WTC11 (cell line): ENCODE data around the gene JCAD.

Experiments used
- MAX ChIP-seq: sonication (generic); formaldehyde crosslinking; IDR thresholded peaks from 2 replicates; pipeline ENCODE4 v1.8.0; 2022; ENCODE audit warnings: mild to moderate bottlenecking, missing genetic modification reagents
- TF ChIP-seq, protein P1 (sequence below): fragments of 200-600 bp; IDR thresholded peaks from 2 replicates; pipeline ENCODE4 v1.8.0; 2022; ENCODE audit warnings: antibody characterized with exemption

DNA sequence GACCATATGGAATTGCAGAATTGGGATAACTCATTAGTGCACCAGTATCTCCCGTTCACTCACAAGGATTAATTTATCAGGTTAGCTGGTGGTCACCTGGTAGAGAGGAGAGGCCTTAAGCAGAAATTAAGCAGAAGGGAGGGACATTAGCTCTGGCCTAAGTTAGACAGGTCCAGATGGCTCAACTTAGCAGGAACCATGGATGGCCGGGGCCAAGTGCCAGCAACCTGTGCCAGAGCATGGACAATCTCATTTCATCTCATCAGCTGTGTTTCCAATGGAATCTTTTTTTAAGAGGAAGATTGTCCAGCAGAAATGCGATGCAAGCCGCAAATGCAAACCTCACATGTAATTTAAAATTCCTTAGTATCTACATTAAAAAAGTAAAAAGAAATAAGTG, 82.2 kb downstream of the JCAD start:
- TF ChIP-seq, protein P1, sequence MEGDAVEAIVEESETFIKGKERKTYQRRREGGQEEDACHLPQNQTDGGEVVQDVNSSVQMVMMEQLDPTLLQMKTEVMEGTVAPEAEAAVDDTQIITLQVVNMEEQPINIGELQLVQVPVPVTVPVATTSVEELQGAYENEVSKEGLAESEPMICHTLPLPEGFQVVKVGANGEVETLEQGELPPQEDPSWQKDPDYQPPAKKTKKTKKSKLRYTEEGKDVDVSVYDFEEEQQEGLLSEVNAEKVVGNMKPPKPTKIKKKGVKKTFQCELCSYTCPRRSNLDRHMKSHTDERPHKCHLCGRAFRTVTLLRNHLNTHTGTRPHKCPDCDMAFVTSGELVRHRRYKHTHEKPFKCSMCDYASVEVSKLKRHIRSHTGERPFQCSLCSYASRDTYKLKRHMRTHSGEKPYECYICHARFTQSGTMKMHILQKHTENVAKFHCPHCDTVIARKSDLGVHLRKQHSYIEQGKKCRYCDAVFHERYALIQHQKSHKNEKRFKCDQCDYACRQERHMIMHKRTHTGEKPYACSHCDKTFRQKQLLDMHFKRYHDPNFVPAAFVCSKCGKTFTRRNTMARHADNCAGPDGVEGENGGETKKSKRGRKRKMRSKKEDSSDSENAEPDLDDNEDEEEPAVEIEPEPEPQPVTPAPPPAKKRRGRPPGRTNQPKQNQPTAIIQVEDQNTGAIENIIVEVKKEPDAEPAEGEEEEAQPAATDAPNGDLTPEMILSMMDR: no peak
- no peak for TF ChIP-seq MAX
